PC-3 (cell line): ENCODE data around the gene CMTM5.

Experiments used
- EZH2phosphoT487 ChIP-seq: fragments of 300-600 bp; sonication (generic); IDR thresholded peaks from 2 replicates; pipeline ENCODE4 v1.6.1; 2018; ENCODE audit warnings: mild to moderate bottlenecking, antibody characterized with exemption, low read length, borderline replicate concordance
- TF ChIP-seq, protein P1 (sequence below): fragments of 300-600 bp; sonication (generic); conservative IDR thresholded peaks from 2 replicates; pipeline ENCODE4 v1.5.1; 2017; ENCODE audit warnings: antibody characterized with exemption, low read depth, mild to moderate bottlenecking, low read length

DNA sequence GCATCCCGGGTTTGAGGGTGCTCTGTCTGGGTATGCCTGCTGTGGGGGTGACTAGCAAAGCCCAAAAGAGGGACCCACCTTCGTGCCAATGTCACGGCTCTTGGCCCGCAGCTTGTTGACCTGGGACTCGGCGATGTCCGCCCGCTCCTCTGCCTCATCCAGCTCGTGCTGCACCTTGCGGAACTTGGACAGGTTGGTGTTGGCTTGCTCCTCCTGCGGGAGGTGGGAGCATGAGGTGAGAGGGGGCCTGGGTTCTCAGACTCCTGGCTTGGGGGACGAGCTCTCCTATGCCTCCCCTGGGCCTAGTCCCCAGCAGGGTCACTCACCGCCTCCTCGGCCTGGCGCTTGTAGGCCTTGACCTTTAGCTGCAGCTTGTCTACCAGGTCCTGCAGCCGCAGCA lies 36.8 kb downstream of the CMTM5 start:
- TF ChIP-seq, protein P1, sequence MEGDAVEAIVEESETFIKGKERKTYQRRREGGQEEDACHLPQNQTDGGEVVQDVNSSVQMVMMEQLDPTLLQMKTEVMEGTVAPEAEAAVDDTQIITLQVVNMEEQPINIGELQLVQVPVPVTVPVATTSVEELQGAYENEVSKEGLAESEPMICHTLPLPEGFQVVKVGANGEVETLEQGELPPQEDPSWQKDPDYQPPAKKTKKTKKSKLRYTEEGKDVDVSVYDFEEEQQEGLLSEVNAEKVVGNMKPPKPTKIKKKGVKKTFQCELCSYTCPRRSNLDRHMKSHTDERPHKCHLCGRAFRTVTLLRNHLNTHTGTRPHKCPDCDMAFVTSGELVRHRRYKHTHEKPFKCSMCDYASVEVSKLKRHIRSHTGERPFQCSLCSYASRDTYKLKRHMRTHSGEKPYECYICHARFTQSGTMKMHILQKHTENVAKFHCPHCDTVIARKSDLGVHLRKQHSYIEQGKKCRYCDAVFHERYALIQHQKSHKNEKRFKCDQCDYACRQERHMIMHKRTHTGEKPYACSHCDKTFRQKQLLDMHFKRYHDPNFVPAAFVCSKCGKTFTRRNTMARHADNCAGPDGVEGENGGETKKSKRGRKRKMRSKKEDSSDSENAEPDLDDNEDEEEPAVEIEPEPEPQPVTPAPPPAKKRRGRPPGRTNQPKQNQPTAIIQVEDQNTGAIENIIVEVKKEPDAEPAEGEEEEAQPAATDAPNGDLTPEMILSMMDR, result no peak
- TF ChIP-seq EZH2phosphoT487, result no peak
